ENCODE data around the gene YAP1. TPM values are rescaled to one million over a fixed set of nuclear protein-coding genes. Genes with fewer than 3 reads are reported as not detected.
"Not testable (repeated sequence)": the region's sequence is repeated elsewhere in the genome, so short reads cannot be mapped to it uniquely, and the experiment has no call there.

Gene YAP1
- total RNA-seq, 1 donor from 2014 or later = not detected

DNA sequence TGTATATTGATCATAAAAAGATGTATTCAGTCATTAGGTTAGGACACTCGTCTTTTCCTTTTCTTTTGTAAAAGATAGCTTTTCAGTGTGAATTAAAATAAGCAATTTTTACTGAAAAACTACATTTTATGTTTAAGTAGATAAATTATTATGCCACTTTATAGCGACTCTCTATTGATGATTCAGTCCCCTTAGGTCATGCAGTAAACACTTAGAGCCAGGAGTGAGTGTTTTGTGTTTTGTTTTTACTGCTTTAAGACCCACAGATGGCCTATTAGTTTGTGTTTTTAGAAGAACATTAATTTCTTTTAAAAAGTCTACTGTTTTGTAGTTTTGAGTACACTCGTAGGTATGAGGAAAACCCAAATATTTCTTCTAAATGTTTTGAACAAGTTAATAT lies 86.6 kb downstream of the YAP1 start:
- intact Hi-C loops (cut with micrococcal nuclease) = no loop called here

DNA sequence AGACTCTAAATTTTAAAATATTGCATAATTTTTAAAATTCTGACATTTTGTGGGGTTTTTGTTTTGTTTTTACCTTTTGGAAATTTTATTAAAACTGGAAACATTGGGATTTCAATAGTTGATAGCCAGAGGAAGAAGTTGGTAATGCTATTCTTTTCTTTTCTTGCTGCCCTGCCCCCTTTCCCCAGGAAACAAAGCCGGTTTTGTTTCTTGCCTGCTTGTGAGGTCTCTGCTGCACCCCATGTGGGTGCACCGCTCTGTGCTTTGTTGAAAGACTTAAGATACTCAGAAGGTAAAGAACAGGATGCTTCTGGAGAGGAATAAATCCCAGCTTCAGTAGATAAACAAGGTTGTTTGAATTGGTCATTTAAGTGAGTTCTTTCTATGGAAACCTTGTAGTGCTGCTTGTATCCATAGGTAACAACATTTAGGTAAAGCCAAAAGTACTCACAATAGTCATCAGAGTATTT lies 87.5 kb downstream of the YAP1 start:
- intact Hi-C loops (cut with micrococcal nuclease) = no loop called here

DNA sequence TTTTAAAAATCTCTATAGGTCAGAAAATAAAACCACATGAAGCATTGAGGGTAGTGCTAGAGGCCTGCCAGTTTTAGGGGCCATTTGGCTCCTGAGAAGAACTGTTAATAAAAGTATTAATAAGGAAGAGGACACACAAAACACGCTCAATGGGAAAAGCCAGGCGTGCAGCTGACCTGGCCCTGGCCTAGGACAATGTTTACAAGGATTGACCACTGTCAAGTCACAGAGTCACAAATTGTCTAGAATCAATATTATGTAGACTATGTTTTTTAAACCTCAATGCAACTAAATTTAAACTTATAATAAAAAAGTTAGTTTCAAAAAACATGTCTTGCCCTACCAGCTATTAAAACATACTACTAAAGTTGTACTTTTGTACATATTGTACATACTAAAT lies 89.4 kb downstream of the YAP1 start:
- intact Hi-C loops (cut with micrococcal nuclease) = no loop called here

DNA sequence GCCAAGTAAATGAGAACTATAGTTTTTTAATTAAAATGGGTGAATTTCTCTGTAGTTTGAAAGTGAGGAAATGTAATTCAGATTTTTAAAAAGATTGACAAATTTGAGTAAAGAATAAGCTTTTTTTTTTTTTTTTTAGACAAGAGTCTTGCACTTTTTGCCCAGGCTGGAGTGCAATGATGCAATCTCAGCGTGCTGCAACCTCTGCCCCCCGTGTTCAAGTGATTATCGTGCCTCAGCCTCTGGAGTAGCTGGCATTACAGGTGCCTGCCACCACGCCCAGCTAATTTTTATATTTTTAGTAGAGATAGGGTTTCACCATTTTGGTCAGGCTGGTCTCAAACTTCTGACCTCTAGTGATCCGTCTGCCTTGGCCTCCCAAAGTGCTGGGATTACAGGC lies 90.1 kb downstream of the YAP1 start:
- intact Hi-C loops (cut with micrococcal nuclease) = not testable (repeated sequence)

DNA sequence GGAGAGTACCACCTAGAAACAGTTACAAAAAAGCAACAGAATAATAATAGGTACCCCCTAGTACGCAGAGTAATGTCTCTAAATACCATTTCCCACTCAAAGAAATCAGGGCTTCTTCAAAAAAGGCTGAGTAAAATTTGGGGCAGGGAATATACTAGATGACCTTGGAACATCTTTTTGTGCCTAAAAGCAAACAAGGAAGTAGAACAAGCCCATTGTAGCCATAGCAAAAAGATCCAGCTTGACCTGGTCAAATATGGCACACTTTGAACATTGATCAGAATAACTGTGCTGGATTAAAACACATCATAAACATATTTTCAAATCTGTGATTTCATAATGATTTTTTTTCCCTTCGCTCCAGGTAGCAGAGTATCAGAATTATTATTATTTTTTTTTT lies 91.5 kb downstream of the YAP1 start:
- intact Hi-C loops (cut with micrococcal nuclease) = no loop called here

DNA sequence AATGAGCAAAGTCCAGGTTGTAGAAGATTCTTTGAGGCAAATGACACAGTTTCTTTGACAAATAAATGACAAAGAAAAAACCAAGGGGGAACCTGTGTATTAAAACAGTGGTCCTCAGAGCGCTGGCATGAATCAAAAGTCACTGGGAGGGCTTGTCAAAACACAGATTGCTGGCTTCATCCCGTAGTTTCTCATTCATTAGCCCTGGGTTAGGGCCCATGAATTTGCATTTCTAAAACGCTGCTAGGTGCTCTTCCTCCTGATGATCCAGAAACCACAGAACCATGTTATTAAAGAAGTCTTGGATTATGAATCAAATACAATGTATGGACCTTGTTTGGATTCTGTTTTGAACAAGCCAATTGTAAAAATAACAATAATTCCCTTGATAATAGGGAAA lies 92.7 kb downstream of the YAP1 start:
- intact Hi-C loops (cut with micrococcal nuclease) = no loop called here

DNA sequence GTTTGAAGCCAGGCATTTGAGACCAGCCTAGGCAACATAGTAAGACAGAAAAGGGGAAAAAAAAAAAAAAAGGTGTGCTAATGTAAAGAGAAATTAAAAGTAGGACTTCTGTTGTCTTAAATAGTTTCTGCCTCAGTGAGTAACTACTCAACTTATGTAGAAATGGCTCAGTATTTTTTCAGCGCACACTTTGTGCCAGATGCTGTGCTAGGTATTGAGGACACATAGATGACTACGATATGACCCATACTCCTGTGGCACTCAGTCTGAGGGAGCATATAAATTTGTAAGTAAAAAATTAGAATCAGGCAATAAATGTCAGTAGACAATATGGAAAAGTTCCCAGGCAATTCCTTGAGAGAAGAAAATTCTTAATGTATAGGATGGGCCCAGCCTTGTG lies 93.9 kb downstream of the YAP1 start:
- intact Hi-C loops (cut with micrococcal nuclease) = no loop called here

DNA sequence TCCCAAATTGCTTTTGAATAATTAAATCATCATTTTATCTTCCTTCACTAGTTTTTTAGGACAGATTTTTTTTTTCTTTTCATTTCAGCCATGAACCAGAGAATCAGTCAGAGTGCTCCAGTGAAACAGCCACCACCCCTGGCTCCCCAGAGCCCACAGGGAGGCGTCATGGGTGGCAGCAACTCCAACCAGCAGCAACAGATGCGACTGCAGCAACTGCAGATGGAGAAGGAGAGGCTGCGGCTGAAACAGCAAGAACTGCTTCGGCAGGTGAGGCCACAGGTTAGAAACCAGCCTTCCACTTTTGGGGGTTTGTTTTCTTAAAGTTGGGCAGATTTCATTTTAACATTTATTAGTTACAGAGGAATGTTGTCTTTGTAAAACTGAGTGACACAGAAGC lies 95.6 kb downstream of the YAP1 start:
- intact Hi-C loops (cut with micrococcal nuclease) = no loop called here

DNA sequence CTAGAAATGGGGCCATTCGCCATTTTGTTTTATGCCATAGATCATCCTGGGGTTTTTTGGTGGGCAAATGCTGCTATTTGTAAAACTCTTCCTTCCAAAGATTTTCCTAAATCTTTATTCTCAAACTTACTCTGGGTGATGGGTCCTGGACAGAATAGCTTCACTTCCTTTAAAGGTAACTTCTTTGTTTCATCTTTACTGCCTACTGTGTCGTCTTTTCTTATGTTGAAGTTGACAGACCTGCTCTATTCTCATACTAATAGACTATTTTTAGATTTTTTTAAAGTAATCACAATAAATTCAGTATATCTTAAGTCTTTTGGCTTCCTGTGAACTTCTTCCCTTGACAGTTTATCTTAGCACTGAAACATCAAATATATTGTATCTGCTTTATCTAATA lies 98.6 kb downstream of the YAP1 start:
- intact Hi-C loops (cut with micrococcal nuclease) = no loop called here

DNA sequence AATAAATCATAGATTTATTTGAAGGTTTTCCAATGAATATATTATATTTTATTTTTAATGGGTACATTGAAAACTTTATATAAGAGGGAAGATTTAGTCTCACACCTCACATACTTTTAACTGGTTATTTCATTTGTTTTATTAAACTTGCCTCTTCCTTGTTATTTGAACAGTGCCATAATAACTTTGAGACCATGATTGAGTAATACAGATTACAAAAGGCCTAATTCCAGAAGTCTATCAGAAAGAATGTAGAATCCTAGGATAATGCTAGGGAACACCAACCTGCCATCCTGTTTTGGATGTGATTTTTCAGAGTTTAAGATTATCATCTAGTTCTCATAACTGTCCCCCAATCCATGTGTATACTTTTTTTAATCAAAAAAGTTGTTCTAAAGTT lies 104.4 kb downstream of the YAP1 start:
- intact Hi-C loops (cut with micrococcal nuclease) = no loop called here

DNA sequence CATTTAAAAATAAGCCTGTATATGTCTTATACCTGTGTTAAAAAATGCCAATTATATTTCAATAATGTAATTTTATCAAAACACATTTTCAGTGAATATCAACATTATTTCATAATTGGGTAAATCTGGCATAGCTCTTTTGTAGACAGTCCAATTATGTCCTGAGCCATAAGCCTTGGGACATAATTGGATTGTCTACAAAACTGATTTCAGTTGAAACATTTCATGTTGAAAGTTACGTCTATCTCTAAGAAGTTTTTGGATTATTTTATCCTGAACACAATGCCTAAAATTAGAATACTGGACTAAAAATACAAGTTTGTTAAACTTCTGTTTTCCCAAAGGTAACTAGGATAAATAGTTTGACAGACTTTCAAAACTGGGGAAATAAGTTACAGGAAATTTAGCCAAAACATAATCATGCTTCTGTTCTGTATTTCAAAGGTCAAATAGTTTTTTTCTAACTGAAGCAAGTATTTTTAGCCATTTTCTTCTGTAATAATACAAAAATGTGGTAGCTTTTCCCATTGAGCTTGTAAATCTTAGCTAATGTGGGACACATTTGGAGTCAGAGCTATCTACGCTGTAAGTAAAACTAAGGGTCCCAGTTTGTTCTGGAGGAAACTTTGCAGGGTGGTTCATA lies 106.3 kb downstream of the YAP1 start:
- intact Hi-C loops (cut with micrococcal nuclease) = no loop called here

DNA sequence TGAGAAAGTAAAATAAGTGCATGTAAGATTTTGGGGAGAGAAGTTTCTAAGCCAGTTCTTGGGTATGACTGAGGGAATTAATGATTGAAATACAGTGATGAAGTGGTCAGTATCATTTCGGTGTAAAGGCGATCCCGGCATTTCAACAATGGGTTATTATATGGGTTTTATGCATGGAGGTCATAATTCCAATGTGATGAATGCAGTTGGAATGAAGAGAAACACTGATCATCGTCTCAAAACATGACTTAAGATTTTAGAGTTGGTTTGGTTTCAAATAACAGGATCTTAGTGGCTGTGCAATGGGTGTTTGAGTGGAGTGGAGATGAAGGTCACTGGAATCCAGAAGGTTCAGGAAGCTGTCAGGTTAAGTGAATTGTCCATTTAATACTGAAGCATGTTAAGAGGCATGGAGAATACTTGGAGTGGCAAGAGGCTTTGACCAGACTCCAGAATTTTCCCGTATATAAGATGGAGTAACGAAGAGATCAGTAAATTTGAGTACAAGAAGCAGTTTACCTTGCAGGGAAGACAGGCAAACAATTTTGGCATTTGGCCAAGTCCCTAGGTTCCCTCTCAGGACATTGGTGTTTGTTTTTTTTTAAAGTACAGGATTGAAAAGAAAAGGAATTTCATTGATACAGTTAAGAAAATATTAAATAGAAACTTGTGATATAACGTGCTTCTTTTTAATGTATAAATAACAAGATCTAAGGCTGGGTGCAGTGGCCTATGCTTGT lies 110.7 kb downstream of the YAP1 start:
- intact Hi-C loops (cut with micrococcal nuclease) = no loop called here

DNA sequence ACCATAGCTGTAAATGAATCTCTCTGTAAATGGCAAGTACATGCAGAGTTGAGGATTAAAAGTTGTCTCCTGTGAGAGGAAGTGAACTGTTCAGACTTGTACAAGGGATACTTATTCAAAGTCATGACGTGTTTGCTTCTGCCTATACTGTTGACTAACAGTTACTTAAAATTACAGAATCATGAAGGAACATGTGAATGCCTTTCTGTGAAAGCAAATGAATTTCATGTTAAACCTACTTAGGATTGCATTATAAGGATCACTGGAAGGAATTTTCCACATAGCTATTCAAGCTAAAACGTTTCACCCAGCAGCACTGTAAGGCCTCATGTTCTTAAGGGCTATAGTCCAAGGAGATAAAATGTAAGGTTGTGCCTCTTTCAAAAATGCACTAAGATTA lies 113.6 kb downstream of the YAP1 start:
- intact Hi-C loops (cut with micrococcal nuclease) = no loop called here

DNA sequence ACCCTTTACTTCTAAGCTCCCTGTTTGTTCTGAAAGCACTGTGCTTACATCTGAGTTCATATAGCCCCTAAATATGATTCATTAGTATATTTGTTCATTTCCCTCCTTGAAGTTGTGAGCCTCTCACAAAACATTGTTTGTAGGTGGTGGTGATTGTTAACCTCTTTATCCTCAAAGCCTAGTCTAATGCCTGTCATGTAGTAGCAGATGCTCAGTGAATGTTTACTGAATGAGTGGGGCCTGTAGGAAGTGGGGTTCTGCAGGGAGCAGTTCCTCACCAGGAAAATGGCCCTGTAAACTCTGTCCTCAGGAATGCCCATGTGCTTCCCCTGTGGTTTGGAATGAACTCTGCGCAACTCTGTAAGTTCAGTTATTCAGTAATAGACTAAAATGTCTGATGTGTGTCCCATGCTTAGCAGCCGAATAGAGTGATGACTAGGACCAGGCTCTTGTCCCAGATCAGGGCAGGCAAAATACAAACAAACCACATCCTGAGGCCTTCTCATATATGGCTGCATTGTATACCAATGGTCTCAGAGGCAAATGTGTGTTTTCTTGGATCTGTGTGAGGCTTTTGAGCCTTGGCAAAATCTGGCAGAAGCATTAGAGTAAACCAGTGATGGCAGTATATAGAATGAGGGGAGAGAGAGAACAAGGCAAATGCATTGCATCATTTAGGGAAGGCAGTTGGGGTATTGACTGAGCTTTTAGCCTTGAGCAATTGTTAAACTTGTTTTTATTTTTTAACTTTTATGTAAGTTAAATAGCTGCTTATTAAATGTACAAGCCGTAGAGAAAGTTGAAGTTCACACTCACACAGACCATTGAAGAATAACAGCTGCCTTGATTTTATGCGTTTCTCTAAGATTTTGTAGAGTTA lies 115.7 kb downstream of the YAP1 start:
- intact Hi-C loops (cut with micrococcal nuclease) = no loop called here

DNA sequence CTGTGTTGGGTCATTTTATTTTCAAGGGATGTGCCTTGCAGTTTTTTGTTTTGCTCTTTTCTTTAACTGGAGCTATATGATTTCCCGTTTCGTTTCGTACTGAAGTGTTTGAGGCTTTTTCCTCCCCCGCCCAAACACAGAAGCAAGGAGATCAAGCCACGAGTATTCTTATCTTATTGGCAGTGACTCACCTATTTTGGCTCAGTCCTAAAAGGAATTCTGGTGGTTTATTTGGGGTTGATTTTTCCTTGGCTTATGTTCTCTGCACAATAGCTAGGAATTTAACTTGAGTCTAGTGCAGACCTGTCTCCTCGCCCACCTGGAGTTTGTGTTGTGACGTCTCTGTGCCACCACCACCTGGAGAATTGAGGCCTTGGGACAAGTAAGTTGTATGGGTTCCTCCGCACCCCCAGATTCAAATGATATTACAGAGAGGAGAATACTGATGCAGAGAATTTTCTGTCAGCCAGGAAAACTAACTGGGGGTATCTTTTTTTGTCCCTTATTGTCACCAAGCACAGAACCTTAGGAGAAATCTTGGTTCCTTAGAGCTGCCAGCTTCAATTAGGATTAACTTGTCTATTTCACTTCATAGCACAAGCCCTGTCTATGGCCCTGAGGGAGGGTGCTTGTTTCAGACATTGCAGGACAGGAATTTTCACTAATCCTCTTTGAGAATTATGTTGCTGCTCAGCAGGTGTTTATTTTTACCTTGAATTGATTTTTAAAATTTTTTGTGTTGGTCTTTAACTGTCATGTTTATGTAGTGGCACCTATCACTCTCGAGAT lies 116.6 kb downstream of the YAP1 start:
- intact Hi-C loops (cut with micrococcal nuclease) = no loop called here

DNA sequence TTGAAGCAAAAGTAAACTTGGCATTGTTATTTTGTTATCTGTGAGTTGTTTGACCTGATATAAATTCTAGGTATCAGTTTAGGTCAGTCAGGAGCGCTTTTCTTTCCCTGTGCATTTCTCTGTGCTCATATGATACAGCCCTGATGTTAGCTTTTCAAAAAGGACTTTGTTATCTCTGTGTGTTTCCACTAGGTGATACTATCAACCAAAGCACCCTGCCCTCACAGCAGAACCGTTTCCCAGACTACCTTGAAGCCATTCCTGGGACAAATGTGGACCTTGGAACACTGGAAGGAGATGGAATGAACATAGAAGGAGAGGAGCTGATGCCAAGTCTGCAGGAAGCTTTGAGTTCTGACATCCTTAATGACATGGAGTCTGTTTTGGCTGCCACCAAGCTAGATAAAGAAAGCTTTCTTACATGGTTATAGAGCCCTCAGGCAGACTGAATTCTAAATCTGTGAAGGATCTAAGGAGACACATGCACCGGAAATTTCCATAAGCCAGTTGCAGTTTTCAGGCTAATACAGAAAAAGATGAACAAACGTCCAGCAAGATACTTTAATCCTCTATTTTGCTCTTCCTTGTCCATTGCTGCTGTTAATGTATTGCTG lies 119.4 kb downstream of the YAP1 start:
- intact Hi-C loops (cut with micrococcal nuclease) = no loop called here

DNA sequence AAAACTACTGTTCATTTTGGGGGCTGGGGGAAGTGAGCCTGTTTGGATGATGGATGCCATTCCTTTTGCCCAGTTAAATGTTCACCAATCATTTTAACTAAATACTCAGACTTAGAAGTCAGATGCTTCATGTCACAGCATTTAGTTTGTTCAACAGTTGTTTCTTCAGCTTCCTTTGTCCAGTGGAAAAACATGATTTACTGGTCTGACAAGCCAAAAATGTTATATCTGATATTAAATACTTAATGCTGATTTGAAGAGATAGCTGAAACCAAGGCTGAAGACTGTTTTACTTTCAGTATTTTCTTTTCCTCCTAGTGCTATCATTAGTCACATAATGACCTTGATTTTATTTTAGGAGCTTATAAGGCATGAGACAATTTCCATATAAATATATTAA lies 119.9 kb downstream of the YAP1 start:
- intact Hi-C loops (cut with micrococcal nuclease) = no loop called here

DNA sequence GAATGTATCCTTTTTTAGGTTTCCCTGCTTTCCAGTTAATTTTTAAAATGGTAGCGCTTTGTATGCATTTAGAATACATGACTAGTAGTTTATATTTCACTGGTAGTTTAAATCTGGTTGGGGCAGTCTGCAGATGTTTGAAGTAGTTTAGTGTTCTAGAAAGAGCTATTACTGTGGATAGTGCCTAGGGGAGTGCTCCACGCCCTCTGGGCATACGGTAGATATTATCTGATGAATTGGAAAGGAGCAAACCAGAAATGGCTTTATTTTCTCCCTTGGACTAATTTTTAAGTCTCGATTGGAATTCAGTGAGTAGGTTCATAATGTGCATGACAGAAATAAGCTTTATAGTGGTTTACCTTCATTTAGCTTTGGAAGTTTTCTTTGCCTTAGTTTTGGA lies 120.7 kb downstream of the YAP1 start:
- intact Hi-C loops (cut with micrococcal nuclease) = no loop called here

DNA sequence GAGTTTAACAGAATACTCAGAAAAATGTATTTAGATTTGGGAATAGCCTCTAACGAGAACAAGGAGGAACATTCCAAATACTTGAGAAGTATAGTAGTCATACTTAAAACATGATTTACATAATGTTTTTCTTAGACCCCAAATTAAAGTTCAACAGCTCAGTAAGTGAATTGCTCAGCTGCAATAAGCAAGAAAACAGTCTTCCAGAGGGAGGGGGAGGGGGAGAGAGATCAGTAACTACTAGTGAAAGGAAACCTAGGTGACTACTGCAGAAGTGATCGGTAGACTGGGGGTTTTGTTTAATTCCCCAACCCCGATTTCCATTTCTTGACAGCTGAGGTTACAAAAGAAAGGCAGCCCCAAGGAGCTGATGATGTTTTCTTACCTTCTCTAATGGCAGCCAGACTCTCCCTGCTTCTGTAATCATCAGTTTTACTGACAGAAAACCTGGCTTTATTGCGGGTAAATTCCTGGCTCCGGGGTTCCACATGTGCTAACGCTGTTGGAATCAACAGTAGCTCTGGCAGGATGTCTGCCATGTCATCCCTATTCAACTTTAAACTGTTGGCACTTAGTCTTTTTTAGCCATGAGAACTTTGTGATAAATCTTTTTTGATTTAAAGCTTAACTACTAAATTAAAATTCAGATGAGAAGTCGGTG lies 124.7 kb downstream of the YAP1 start:
- intact Hi-C loops (cut with micrococcal nuclease) = no loop called here

DNA sequence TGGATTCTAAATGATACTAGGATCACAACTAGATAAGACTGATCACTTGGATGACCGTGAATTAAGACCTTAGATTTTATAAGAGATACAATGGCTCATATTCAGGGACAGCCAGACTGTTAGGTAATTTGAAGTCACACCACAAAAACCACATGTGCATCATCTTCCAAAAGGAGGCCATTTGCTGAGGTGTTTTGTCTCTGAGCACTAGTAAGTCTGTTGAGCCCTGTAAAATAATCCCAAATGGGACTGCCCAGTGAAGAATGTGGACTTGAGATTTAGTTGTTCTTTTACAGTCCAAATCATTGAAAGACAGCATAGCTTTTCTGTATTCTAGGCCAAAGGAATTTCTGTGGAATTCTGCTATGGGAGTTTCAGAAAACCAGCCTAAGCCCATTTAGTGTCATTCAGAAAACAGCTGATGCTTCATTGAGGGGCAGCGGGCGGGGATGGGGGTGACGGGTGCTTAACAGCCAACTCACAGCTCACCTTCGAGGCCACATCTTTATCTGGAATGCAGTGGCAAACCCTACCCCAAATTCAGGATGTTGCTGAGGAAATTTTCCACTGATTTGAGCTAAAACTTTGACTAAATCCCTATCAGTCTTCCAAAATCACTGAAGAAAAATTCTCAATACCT lies 127.0 kb downstream of the YAP1 start:
- intact Hi-C loops (cut with micrococcal nuclease) = no loop called here
